Activated CD8-positive, alpha-beta memory T cell treated with anti-CD3 and anti-CD28 coated beads for 36 hours (primary cell): ENCODE measurements around the gene SLCO1B3. TPM values are rescaled to one million over a fixed set of nuclear protein-coding genes. Genes with fewer than 3 reads are reported as not detected.
"Not testable (repeated sequence)": the region's sequence is repeated elsewhere in the genome, so short reads cannot be mapped to it uniquely, and the experiment has no call there.

ENCODE experiments used
- CTCF ChIA-PET: fragments of 350-600 bp; sonication (Branson Sonifier 250); formaldehyde crosslinking; loops from one replicate; lab custom pipeline; 2021; ENCODE audit warnings: antibody characterized with exemption; lab: Charles Lee
- POLR2A ChIA-PET: fragments of 350-600 bp; sonication (Branson Sonifier 250); formaldehyde crosslinking; loops from one replicate; lab custom pipeline; 2021; ENCODE audit warnings: antibody characterized with exemption; lab: Charles Lee
- total RNA-seq, 2 experiments: library from RNA; stranded (reverse); gene quantifications; one replicate each; pipeline ENCODE4 v1.2.3, GENCODE V29; 2021

The SLCO1B3 gene
- not detected for total RNA-seq

DNA sequence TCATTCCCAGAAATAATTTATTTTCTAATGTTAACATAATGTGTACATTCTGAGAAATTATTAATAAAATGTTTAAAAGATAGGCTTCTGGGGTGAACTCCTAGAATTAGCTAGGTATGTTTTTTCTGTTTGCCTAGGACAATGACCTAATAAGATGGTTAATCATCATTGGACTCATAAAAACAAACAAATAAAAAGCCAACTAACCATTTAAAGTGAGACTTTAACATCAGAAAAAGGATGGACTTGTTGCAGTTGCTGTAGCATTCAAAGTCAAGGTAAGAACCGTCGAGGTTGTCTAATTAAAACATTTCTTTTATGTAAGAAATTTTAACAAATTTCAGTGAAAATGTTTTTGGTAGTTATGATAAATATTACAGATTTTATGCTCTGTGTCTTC is at the start of gene SLCO1B3:
TSS of gene SLCO1B3 (plus strand) at position 219 of the 400 bp plus-strand sequence. CDS start 5,034 bp downstream, outside the sequence.
- ChIA-PET POLR2A (no interaction called here), CTCF (no interaction called here)

DNA sequence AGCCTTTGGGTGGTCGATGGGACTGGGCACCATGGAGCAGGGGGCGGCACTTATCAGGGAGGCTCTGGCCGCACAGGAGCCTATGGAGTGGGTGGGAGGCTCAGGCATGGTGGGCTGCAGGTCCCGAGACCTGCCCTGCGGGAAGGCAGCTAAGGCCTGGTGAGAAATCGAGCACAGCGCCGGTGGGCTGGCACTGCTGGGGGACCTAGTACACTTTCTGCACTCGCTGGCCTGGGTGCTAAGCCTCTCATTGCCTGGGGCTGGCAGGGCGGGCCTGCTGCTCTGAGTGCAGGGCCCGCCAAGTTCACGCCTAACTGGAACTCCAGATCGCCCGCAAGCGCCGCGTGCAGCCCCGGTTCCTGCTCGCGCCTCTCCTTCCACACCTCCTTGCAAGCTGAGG is 33.1 kb upstream of the SLCO1B3 start:
- POLR2A ChIA-PET = no interaction called here
- CTCF ChIA-PET = no interaction called here

- CTCF ChIA-PET = no interaction called here
- POLR2A ChIA-PET = no interaction called here
Measured at GRCh38 chr12:20778969-20779368, 31.5 kb upstream of the SLCO1B3 start.

- POLR2A ChIA-PET, CTCF ChIA-PET: not testable (repeated sequence)
Measured at GRCh38 chr12:20779971-20780370, 30.5 kb upstream of the SLCO1B3 start.

DNA sequence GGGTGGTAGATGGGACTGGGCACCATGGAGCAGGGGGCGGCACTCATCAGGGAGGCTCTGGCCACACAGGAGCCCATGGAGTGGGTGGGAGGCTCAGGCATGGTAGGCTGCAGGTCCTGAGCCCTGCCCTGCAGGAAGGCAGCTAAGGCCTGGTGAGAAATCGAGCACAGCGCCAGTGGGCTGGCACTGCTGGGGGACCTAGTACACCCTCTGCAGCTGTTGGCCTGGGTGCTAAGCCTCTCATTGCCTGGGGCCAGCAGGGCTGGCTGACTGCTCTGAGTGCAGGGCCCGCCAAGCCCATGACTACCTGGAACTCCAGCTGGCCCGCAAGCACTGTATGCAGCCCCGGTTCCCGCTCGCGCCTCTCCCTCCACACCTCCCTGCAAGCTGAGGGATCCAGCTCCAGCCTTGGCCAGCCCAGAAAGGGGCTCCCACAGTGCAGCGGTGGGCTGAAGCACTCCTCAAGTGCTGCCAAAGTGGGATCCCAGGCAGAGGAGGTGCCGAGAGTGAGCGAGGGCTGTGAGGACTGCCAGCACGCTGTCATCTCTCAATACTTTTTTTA is 26.6 kb upstream of the SLCO1B3 start:
- CTCF ChIA-PET, POLR2A ChIA-PET: not testable (repeated sequence)

GRCh38 chr12:20792971-20793370 is 17.5 kb upstream of the SLCO1B3 start:
- POLR2A ChIA-PET = no interaction called here
- CTCF ChIA-PET = interaction anchor here (0.6 kb wide), 2 partner anchors 38 to 76 kb away, joined by 3 read pairs; no protein-coding TSS in a partner anchor

- ChIA-PET POLR2A (no interaction called here), CTCF (no interaction called here)
Measured at GRCh38 chr12:20798554-20798953, 12.0 kb upstream of the SLCO1B3 start.

DNA sequence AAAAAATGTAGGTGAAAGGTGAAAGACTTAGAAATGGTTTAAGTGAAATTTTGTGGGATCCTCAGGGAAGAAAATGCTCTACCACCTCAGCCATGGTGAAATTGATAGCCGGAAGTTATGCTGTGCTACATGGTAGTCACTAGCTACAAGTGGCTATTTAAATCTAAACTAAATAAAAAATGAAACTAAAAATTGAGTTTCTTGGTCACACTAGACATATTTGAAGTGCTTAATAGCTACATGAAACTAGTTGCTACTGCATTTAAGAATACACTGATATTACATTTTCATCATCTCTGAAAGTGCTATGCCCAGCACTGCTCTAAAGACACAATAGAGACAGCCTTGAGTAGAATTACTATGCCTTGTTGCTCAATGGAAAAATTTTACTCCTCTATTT is 10.3 kb upstream of the SLCO1B3 start:
- ChIA-PET POLR2A (no interaction called here), CTCF (no interaction called here)

DNA sequence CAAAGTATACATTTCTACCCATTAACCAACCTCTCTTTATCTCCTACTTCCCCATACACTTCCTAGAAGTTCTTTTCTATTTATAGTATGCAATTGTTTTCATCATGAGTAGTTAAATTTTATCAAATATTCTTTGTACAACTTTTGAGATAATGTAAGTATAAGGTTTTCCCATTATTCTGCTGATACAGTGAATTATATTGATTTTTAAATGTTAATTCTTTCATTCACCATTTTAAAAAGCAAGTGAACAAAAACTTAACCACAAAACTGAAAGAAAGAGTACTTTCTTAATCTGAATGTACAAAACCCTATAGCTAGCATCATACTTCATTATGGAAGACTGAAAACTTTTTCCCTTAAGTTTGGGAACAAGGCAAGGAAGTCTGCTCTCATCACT is 9.5 kb upstream of the SLCO1B3 start:
- CTCF ChIA-PET = no interaction called here
- POLR2A ChIA-PET = no interaction called here

- POLR2A ChIA-PET = no interaction called here
- CTCF ChIA-PET = interaction anchor here (0.7 kb wide), 1 partner anchor 9 kb away, joined by 4 read pairs; no protein-coding TSS in a partner anchor
Measured at GRCh38 chr12:20805921-20806320, 4.6 kb upstream of the SLCO1B3 start.

DNA sequence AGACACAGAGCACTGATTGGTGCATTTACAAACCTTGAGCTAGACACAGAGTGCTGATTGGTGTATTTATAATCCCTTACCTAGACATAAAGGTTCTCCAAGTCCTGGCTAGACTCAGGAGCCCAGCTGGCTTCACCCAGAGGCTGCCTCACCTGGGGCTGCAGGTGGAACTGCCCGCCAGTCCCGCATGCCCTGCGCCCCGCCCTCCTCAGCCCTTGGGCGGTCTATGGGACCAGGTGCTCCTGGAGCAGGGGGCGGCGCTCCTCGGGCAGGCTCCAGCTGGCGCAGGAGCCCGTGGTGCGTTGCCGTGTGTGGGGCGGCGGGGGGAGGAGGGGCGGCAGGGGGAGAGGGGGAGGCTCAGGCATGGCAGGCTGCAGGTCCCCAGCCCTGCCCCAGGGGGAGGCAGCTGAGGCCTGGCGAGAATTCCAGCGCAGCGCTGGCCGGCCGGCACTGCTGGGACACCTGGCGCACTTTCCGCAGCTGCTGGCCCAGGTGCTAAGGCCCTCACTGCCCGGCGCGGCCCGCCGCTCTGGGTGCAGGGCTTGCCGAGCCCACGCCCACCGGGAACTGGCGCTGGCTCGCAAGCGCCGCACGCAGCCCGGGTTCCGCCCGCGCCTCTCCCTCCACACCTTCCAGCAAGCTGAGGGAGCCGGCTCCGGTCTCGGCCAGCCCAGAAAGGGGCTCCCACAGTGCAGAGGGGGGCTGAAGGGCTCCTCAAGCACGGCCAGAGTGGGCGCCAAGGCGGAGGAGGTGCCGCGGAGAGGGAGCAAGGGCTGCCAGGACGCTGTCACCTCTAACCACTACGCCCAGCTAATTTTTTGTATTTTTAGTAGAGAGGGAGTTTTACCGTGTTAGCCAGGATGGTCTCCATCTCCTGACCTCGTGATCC is 3.1 kb upstream of the SLCO1B3 start:
- CTCF ChIA-PET = no interaction called here
- POLR2A ChIA-PET = no interaction called here

- ChIA-PET CTCF (no interaction called here), POLR2A (no interaction called here)
Measured at GRCh38 chr12:20808521-20808920, 2.0 kb upstream of the SLCO1B3 start.

DNA sequence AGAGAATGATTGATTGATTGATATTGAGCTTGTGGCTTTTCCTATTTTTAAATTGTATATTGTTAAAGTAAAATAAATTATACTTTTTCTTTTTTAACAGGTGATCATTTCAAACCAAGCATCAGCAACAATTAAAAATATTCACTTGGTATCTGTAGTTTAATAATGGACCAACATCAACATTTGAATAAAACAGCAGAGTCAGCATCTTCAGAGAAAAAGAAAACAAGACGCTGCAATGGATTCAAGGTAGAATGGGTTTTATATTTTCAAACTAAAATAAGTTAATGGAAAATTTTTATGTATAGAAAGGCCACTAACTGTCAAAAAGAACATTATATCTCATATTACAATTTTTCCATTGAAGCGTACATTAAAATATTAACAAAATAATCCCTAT is 5.1 kb downstream of the SLCO1B3 start:
- POLR2A ChIA-PET = no interaction called here
- CTCF ChIA-PET = no interaction called here

- POLR2A ChIA-PET = no interaction called here
- CTCF ChIA-PET = no interaction called here
Measured at GRCh38 chr12:20822415-20822814, 11.9 kb downstream of the SLCO1B3 start.

- ChIA-PET POLR2A (no interaction called here), CTCF (no interaction called here)
Measured at GRCh38 chr12:20822925-20823324, 12.4 kb downstream of the SLCO1B3 start.

- ChIA-PET POLR2A (no interaction called here), CTCF (no interaction called here)
Measured at GRCh38 chr12:20829919-20830318, 19.4 kb downstream of the SLCO1B3 start.

DNA sequence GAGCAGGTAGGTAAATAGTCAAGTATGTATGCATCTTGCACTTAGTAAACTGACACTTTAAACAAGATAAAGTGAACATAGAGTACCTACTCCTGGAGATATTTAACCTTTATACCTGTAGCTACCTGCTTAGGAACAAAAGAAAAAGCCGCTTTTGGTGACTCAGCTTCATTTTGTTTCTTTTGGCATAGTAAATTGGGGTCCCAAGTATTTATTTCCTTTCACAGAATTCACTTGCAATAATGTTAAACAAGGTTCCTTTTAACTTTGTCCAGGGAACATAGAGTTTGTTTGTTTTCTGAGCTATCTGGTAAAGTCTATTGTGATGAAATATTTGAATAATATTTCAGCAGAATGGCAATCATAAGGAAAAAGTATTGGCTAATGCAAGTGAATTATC is 20.0 kb downstream of the SLCO1B3 start:
- POLR2A ChIA-PET = no interaction called here
- CTCF ChIA-PET = interaction anchor here (0.7 kb wide), 1 partner anchor 38 kb away, joined by 3 read pairs; no protein-coding TSS in a partner anchor

DNA sequence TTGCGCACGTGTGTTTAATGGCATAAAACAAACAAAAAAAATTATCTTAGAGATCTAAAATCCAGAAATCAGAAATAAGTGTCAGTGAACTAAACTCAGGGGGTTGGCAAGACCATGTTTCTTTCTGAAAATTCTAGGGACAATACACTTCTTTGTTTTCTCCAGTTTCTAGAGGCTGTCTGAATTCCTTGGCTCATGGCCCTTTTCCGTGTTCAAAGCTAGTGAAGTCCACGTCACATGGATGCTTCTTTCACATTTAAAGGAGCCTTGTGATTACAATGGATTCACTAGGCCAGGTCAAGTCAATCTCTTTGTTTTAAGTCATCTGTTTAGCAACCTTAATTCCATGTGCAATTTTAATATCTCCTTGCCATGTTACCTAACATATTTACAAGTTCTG is 22.4 kb downstream of the SLCO1B3 start:
- ChIA-PET POLR2A (no interaction called here), CTCF (no interaction called here)

GRCh38 chr12:20852649-20853048 is 42.1 kb downstream of the SLCO1B3 start:
- ChIA-PET CTCF (no interaction called here), POLR2A (no interaction called here)

DNA sequence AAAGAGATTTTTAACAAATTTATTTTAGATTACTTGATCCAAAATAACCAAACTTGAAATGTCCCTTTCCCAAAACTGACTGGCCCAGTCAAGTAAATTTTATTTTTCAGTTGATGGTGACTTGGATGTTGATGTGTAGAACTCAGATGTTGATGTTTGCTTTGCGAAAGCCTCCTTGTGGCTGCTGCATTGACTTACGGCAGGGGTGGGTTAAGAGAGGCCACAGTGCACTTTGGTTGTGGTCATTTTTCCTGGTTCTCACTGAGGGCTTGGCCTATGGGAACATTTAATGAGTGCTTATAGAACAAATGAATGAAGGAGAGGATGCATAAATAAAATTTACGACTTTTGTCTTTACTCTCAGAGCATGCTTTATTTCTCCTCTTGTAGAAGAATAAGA is 52.6 kb downstream of the SLCO1B3 start:
- POLR2A ChIA-PET = no interaction called here
- CTCF ChIA-PET = no interaction called here

- CTCF ChIA-PET = no interaction called here
- POLR2A ChIA-PET = no interaction called here
Measured at GRCh38 chr12:20865873-20866272, 55.4 kb downstream of the SLCO1B3 start.
